HG02973 (cell line): Measurements from ENCODE around the gene SPCS2.
"Not testable (repeated sequence)": the region's sequence is repeated elsewhere in the genome, so short reads cannot be mapped to it uniquely, and the experiment has no call there.

Experiments
- ATAC-seq: cut with Tn5 transposase; IDR thresholded peaks from one replicate; pipeline ENCODE4 v1.9.1; 2021; ENCODE audit warnings: moderate library complexity; ENCODE audit not compliant: unreplicated experiment

Gene SPCS2

GRCh38 chr11:74992852-74993251 is 43.8 kb downstream of the SPCS2 start:
- ATAC-seq, result peak; percentile 52

- ATAC-seq, result no peak
Measured at GRCh38 chr11:75000975-75001354, 51.9 kb downstream of the SPCS2 start.

GRCh38 chr11:75001686-75002085 is 52.6 kb downstream of the SPCS2 start:
- no peak for ATAC-seq

- ATAC-seq, result no peak
Measured at GRCh38 chr11:75002516-75002915, 53.5 kb downstream of the SPCS2 start.

- no peak for ATAC-seq
Measured at GRCh38 chr11:75004215-75004614, 55.1 kb downstream of the SPCS2 start.

- ATAC-seq, result no peak
Measured at GRCh38 chr11:75011357-75011756, 62.3 kb downstream of the SPCS2 start.

- no peak for ATAC-seq
Measured at GRCh38 chr11:75011872-75012271, 62.8 kb downstream of the SPCS2 start.

GRCh38 chr11:75013051-75013450 is 64.0 kb downstream of the SPCS2 start:
- ATAC-seq, result no peak

- ATAC-seq, result no peak
Measured at GRCh38 chr11:75014129-75014528, 65.1 kb downstream of the SPCS2 start.

GRCh38 chr11:75019200-75019599 is 70.1 kb downstream of the SPCS2 start:
- not testable (repeated sequence) for ATAC-seq

- ATAC-seq, result not testable (repeated sequence)
Measured at GRCh38 chr11:75020328-75020727, 71.3 kb downstream of the SPCS2 start.

GRCh38 chr11:75022296-75022695 is 73.2 kb downstream of the SPCS2 start:
- no peak for ATAC-seq

GRCh38 chr11:75022759-75023396 is 73.8 kb downstream of the SPCS2 start:
- peak; percentile 72 for ATAC-seq

- no peak for ATAC-seq
Measured at GRCh38 chr11:75023446-75024067, 74.5 kb downstream of the SPCS2 start.

- ATAC-seq, result no peak
Measured at GRCh38 chr11:75024068-75024449, 75.0 kb downstream of the SPCS2 start.

GRCh38 chr11:75024764-75025211 is 75.7 kb downstream of the SPCS2 start:
- no peak for ATAC-seq

GRCh38 chr11:75025561-75025960 is 76.5 kb downstream of the SPCS2 start:
- ATAC-seq, result no peak

- no peak for ATAC-seq
Measured at GRCh38 chr11:75028321-75028720, 79.3 kb downstream of the SPCS2 start.
